K562 (cell line): ENCODE data around the gene RBM17. TPM values are rescaled to one million over a fixed set of nuclear protein-coding genes. Genes with fewer than 3 reads are reported as not detected.
A peak's percentile ranks its signal among the peaks of the same experiment; 100 is the strongest.

ENCODE experiments used
- ARID3B ChIP-seq: fragments of 250-450 bp; sonication (Bioruptor Pico); IDR thresholded peaks from 2 replicates; pipeline ENCODE4 v1.4.0; 2020; ENCODE audit warnings: borderline replicate concordance
- BDP1 ChIP-seq: IDR thresholded peaks from 3 replicates; pipeline ENCODE4 v1.6.1; 2011; ENCODE audit not compliant: insufficient read length, insufficient read depth
- CHD2 ChIP-seq: IDR thresholded peaks from 2 replicates; pipeline ENCODE4 v1.6.1; 2011; ENCODE audit warnings: low read depth, low read length
- JUNB ChIP-seq: fragments of 450-650 bp; formaldehyde crosslinking; conservative IDR thresholded peaks from 2 replicates; pipeline ENCODE4 v1.4.0; 2020; ENCODE audit warnings: mild to moderate bottlenecking
- KHSRP ChIP-seq: fragments of 450-650 bp; IDR thresholded peaks from 2 replicates; pipeline ENCODE4 v1.6.1; 2017
- NFE2 ChIP-seq: IDR thresholded peaks from 2 replicates; pipeline ENCODE4 v1.6.1; 2014; ENCODE audit warnings: antibody characterized with exemption, low read depth
- POLR2H ChIP-seq: IDR thresholded peaks from 2 replicates; pipeline ENCODE4 v1.6.1; 2016; ENCODE audit warnings: missing genetic modification characterization, low read depth, mild to moderate bottlenecking, control low read depth, missing compliant biosample characterization, moderate library complexity
- SAFB2 ChIP-seq: fragments of 200-400 bp; formaldehyde crosslinking; IDR thresholded peaks from 2 replicates; pipeline ENCODE4 v1.6.1; 2018; ENCODE audit warnings: borderline replicate concordance, low read length, low read depth, moderate library complexity; ENCODE audit not compliant: severe bottlenecking
- ZC3H4 ChIP-seq: sonication (generic); formaldehyde crosslinking; IDR thresholded peaks from 2 replicates; pipeline ENCODE4 v1.9.0; 2021; ENCODE audit warnings: missing genetic modification reagents, borderline replicate concordance
- ZKSCAN8 ChIP-seq: fragments of 200-800 bp; sonication (Bioruptor generic); IDR thresholded peaks from 2 replicates; pipeline ENCODE4 v1.6.1; 2016; ENCODE audit warnings: missing genetic modification characterization, missing compliant biosample characterization
- ZNF592 ChIP-seq: fragments of 450-650 bp; IDR thresholded peaks from 2 replicates; pipeline ENCODE4 v1.6.1; 2017; ENCODE audit warnings: antibody characterized with exemption, mild to moderate bottlenecking
- ZNF764 ChIP-seq: fragments of 250-450 bp; sonication (Bioruptor Pico); IDR thresholded peaks from 2 replicates; pipeline ENCODE4 v1.4.0; 2020; ENCODE audit warnings: low read depth, mild to moderate bottlenecking, moderate library complexity
- polyA plus RNA-seq, 8 experiments: library from polyadenylated mRNA; depleted of rRNA in 4 of 8; stranded (reverse) in 5 of 8; unstranded in 3 of 8; fragments of >200 nt; fragmentation: Nextera tagmentation in 2 of 8; fragmentation: Illumina TruSeq in 1 of 8; extraction: Ambion mirVana in 2 of 8; extraction: Trizol in 1 of 8; gene quantifications; 2 replicates each; pipeline versions ENCODE4 v1.2.1 to v1.2.3, GENCODE V29; 2011 to 2014; ENCODE audit warnings: inconsistent platforms in 1 of 8, missing spikeins in 1 of 8
- total RNA-seq, 7 experiments: library from RNA; depleted of rRNA in 6 of 7; stranded (reverse); fragments of >200 nt in 6 of 7; fragmentation: Illumina TruSeq in 2 of 7; extraction: Trizol in 2 of 7; gene quantifications; 2 replicates each; pipeline versions ENCODE4 v1.2.1 to v1.2.3, GENCODE V29; 2011 to 2021; ENCODE audit warnings: low replicate concordance in 1 of 7
- TF ChIP-seq, protein P1 (sequence below): fragments of 450-650 bp; IDR thresholded peaks from 2 replicates; pipeline ENCODE4 v1.6.1; 2014; ENCODE audit warnings: low read depth, mild to moderate bottlenecking, moderate library complexity, borderline replicate concordance
- TF ChIP-seq, protein P2 (sequence below): sonication (generic); formaldehyde crosslinking; IDR thresholded peaks from 2 replicates; pipeline ENCODE4 v1.8.1; 2022; ENCODE audit warnings: missing genetic modification reagents
- TF ChIP-seq, protein P3 (sequence below): fragments of 250-450 bp; sonication (Bioruptor Pico); IDR thresholded peaks from 2 replicates; pipeline ENCODE4 v1.5.0; 2021; ENCODE audit warnings: mild to moderate bottlenecking, moderate library complexity

RBM17 gene
- total and polyA plus RNA-seq, 9 of the 15 experiments (the other 6 are each of a cell fraction or from before 2014, with no cell fraction given) = 23.6 to 217 (median 124) TPM

- TF ChIP-seq ZNF592 (peak; percentile 26; the same call in 1 of the 2 replicates), KHSRP (no peak), BDP1 (no peak), NFE2 (no peak), ARID3B (CRISPR knock-in tag) (no peak), ZNF764 (CRISPR knock-in tag) (no peak), ZKSCAN8 (CRISPR knock-in tag) (no peak), CHD2 (no peak), POLR2H (tag) (no peak), SAFB2 (no peak), ZC3H4 (CRISPR knock-in tag) (no peak), JUNB (no peak)
- TF ChIP-seq, protein P1, sequence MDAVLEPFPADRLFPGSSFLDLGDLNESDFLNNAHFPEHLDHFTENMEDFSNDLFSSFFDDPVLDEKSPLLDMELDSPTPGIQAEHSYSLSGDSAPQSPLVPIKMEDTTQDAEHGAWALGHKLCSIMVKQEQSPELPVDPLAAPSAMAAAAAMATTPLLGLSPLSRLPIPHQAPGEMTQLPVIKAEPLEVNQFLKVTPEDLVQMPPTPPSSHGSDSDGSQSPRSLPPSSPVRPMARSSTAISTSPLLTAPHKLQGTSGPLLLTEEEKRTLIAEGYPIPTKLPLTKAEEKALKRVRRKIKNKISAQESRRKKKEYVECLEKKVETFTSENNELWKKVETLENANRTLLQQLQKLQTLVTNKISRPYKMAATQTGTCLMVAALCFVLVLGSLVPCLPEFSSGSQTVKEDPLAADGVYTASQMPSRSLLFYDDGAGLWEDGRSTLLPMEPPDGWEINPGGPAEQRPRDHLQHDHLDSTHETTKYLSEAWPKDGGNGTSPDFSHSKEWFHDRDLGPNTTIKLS = no peak
- TF ChIP-seq, protein P2, sequence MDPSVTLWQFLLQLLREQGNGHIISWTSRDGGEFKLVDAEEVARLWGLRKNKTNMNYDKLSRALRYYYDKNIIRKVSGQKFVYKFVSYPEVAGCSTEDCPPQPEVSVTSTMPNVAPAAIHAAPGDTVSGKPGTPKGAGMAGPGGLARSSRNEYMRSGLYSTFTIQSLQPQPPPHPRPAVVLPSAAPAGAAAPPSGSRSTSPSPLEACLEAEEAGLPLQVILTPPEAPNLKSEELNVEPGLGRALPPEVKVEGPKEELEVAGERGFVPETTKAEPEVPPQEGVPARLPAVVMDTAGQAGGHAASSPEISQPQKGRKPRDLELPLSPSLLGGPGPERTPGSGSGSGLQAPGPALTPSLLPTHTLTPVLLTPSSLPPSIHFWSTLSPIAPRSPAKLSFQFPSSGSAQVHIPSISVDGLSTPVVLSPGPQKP (CRISPR knock-in tag) = no peak
- TF ChIP-seq, protein P3, sequence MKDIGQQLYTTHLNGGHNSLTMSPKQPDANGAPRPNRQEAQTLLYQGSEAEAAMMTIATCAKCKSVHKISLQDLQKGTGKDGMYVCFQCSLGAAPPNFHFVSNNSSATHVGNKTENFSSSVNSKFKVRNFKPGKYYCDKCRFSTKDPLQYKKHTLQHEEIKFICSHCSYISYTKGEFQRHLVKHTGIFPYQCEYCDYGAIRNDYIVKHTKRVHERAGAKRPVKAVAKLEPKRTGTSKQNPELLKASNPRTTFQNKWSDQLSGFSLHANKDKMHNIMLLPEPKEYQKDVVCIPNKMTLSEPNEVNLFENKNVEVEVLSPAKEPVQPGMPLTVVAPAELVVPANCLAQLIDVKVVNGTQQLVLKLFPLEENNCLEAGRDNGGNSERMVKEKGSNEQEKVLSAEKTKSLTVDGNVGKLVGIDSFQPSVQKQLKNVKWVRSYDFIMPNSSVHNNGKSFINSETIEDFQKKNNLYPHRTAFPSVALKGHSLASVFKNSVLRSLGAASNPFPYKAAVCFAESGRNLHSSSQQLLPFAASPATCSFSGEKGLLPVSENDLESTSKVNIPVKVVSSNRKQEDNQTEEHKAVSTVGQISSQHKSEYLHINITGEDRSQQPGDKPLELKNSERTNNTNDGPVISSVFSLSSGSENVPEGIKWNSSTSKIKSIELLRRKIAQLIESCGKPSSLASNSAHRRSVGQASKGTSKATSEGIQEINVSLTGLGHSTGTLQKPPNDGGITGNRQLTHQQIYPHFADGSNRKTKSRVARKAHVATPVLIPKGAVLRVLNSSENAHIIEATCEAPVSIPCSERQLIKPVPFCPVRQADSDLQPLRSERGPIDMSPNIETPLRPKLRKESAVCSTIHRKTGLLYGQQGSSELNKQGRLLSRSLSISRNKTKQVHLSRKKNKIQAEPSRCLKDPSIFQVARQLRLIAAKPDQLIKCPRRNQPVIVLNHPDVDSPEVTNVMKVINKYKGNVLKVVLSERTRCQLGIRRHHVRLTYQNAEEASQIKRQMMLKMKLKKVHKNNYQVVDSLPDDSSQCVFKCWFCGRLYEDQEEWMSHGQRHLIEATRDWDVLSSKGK (CRISPR knock-in tag) = no peak
Measured at GRCh38 chr10:6053816-6054631, 34.8 kb upstream of the RBM17 start (continued).
